GM10248 (cell line): ENCODE data around the gene GSTO2.

Experiments used
- CTCF ChIA-PET: fragments of 300-600 bp; sonication (Branson Sonifier 250); formaldehyde crosslinking; extraction: SDS; loops from one replicate; lab custom pipeline; 2021; ENCODE audit warnings: antibody characterized with exemption; lab: Yijun Ruan, JAX
- POLR2A ChIA-PET: fragments of 350-650 bp; sonication (Branson Sonifier 250); formaldehyde crosslinking; extraction: SDS; loops from one replicate; lab custom pipeline; 2020; ENCODE audit warnings: antibody characterized with exemption; lab: Yijun Ruan, JAX
- DNase-seq: peaks from one replicate; pipeline ENCODE4 v3.0.0; 2012; ENCODE audit errors: extremely low spot score
- TF ChIP-seq, protein P1 (sequence below): IDR thresholded peaks from 2 replicates; pipeline ENCODE4 v1.5.1; 2012; ENCODE audit warnings: mild to moderate bottlenecking, low read depth; ENCODE audit errors: extremely low read depth, missing control alignments, control extremely low read depth

Gene GSTO2

DNA sequence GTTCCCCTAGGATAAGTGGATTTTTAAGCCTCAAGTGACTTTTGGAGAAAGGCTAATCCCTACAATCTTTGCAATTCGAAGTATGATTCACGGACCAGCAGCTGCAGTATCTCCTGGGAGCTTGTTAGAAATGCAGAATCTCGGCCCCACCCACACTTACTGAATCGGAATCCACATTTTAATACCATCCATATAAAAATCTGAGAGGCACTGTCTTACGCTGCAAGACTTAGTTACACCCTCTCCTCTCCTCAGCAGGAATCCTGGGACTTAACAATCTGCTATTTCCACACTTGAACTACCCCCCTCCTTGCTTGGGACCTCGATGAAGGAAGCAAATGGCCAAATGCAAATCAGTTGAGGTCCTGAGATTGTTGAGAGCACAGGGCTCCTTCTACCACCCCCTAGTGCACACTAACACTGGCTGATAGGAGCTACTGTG is 48.3 kb downstream of the GSTO2 start:
- TF ChIP-seq, protein P1, sequence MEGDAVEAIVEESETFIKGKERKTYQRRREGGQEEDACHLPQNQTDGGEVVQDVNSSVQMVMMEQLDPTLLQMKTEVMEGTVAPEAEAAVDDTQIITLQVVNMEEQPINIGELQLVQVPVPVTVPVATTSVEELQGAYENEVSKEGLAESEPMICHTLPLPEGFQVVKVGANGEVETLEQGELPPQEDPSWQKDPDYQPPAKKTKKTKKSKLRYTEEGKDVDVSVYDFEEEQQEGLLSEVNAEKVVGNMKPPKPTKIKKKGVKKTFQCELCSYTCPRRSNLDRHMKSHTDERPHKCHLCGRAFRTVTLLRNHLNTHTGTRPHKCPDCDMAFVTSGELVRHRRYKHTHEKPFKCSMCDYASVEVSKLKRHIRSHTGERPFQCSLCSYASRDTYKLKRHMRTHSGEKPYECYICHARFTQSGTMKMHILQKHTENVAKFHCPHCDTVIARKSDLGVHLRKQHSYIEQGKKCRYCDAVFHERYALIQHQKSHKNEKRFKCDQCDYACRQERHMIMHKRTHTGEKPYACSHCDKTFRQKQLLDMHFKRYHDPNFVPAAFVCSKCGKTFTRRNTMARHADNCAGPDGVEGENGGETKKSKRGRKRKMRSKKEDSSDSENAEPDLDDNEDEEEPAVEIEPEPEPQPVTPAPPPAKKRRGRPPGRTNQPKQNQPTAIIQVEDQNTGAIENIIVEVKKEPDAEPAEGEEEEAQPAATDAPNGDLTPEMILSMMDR, result no peak
- POLR2A ChIA-PET, result no interaction called here
- CTCF ChIA-PET, result interaction anchor here (1.1 to 5.6 kb wide), 3 partner anchors 11 to 33 kb away, joined by 4 to 50 read pairs (median 7); no protein-coding TSS in a partner anchor
- no peak for DNase-seq

DNA sequence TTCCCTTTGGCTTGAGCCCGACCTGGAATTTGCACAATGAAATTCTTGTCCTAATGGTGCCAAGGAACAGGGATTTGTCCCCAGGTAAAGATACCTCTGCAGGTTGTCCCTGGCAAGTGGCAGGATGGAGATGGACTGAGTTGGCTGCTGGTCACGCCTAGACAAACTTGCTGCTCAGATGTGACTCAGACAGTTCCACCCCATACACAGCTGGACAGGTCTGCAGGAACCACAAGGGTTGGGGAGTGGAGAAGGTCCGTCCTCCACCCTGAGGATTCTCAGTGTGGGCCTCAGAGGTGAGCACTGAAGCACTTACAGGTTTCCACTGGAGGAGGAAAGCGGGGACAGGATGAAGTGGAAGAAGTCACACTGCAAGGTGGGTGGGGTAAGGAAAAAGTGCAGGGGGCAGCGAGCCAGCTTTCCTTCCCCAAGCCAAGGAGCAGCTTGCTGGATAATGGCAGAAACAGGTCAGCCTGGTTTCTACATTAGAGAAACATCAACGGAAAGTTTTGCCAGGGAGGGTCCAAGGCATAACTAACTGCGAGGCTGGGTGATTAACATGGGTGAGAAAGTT is 48.8 kb downstream of the GSTO2 start:
- CTCF ChIA-PET, result interaction anchor here (1.1 to 5.6 kb wide), 4 partner anchors 12 to 32 kb away, joined by 4 to 50 read pairs (median 6); no protein-coding TSS in a partner anchor
- no peak for DNase-seq
- TF ChIP-seq, protein P1, result no peak
- POLR2A ChIA-PET, result no interaction called here

DNA sequence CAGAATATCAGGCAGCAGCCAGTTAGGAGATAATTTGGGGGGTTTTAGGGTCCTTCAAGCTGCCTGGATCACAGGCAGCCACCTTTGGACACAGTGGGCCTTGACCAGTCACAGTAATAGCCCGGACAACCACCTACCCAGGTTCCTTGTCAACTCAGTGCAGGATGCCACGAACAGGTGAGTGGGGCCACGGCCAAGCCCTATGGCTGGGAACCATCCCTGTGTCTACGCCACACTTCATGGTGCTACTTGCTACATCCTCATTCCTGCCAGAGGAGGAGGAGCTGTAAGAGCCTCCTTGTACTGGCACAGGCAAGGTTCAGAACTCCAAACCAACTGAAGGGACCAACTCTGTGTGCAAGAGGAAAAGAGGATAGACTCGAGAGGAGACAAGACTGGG is 49.3 kb downstream of the GSTO2 start:
- CTCF ChIA-PET, result interaction anchor here (1.7 to 5.6 kb wide), 3 partner anchors 12 to 32 kb away, joined by 6 to 50 read pairs (median 7); no protein-coding TSS in a partner anchor
- TF ChIP-seq, protein P1, result no peak
- POLR2A ChIA-PET, result no interaction called here
- no peak for DNase-seq

DNA sequence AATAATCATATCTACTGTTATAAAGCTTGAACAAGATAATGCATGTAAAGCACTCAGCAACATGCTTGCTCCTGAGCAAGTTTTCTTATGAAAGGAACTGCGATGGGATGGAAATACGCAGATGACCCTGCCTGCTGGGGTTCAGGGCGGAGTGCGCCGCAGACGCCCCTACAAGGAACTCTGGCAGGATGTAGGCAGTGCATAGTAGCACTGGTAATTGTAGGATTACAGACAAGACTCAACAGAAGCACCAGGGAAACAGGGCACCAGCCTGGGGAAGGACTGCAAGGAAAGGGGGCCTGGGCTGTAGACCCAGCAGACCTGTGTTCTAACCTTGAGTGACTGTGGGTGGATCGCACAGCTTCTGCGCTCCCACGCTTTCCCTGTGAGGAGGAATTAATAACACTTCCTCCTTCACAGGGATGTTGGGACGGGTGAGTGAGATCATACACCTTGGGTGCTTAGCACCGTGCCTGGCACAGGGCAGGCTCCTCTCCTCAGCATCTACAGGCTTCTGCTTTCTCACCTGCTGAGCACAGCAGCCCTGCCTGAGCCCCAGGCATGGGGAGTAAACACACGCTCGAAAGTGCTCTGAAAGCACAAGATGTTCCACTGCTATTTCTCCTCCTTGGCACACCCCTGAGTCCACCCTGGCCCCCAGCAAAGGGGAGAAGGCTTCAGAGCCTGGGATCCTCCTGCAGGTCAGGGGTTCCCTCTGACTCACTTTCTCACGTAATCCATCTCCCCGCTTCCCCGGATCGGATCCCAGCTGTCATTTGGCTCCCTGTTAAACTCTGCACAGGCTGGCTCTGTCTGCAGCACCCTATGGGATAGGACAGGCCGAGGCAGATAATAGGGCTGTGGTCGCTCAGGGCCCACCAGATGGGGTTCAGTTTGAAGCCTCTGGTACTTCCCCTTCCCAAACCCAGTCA is 50.1 kb downstream of the GSTO2 start:
- DNase-seq, result no peak
- CTCF ChIA-PET, result interaction anchor here (1.7 to 5.6 kb wide), 3 partner anchors 13 to 31 kb away, joined by 6 to 50 read pairs (median 7); no protein-coding TSS in a partner anchor
- TF ChIP-seq, protein P1, result no peak
- POLR2A ChIA-PET, result no interaction called here

DNA sequence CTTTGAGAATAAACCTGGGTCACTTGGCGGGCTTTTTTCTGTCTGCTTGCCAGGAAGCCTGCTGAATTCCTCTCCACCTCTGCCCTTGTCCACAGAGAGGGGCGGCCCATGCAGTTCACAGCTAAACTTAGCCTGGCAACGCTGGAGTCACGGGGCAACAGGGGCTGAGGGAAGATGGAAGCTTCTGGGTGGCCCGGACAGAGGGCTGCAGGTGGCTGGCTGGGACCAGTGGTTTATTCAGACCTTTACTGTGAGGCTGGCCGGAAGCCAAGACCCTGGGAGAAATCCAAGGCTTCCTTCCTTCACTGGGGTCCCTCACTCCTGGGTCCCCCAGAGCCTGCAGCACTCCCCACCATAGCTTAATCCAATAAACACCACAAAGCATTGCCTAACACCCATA is 52.2 kb downstream of the GSTO2 start:
- no peak for DNase-seq
- TF ChIP-seq, protein P1, result no peak
- ChIA-PET CTCF (interaction anchor here (0.9 to 7.0 kb wide), 8 partner anchors 8 to 47 kb away, joined by 3 to 38 read pairs (median 4); partner anchors contain the start of gene CFAP58), POLR2A (interaction anchor here (0.6 kb wide), 1 partner anchor 54 kb away, joined by 4 read pairs; no protein-coding TSS in a partner anchor)

DNA sequence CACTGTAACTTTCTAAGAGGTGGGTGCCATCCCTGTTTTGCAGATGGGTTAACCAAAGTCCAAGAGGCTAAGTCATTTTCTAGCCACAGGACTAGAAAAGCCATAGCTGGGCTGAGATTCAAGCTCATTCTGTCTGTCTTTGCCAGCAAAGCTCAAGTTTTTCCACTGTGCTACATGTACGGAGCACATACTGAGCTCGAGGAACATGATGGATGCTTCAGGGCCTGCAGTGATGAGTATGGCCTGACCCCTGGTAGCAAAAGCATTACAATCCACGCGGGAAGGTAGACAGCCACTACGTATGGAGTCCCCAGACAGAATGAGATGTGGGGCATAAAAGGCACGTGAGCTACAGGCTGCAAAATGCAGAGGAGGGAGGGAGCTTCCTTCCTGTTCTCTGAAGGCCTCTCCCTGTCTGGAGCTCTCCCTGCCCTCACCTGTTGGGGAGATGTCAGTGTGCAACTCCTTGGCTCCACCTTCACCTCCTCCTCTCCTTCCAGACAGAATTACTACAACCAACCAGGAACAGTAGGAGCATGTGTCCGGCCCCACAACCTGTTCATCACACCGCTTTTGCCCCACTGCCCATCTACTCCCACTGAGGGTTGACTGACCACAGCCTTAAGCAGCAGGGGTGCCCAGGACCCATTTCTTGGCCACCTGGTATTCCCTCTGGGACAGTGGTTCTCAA is 52.9 kb downstream of the GSTO2 start:
- ChIA-PET POLR2A (interaction anchor here (0.6 kb wide), 1 partner anchor 42 kb away, joined by 6 read pairs; no protein-coding TSS in a partner anchor), CTCF (interaction anchor here (0.9 to 7.0 kb wide), 8 partner anchors 9 to 48 kb away, joined by 3 to 38 read pairs (median 4); partner anchors contain the start of gene CFAP58)
- DNase-seq, result no peak
- TF ChIP-seq, protein P1, result no peak
